B cell (primary cell): Measurements from ENCODE around the gene IFT43. TPM values are rescaled to one million over a fixed set of nuclear protein-coding genes. Genes with fewer than 3 reads are reported as not detected.

Experiments used
- ATAC-seq: fragments of 200-7000 bp; cut with Tn5 transposase; one replicate; pipeline ENCODE4 v1.10.0; 2021; ENCODE audit warnings: low read depth, mild to moderate bottlenecking, moderate number of reproducible peaks, moderate library complexity
- CTCF ChIA-PET: fragments of 350-600 bp; sonication (Branson Sonifier 250); formaldehyde crosslinking; loops from one replicate; lab custom pipeline; 2021; ENCODE audit warnings: antibody characterized with exemption, inconsistent platforms; lab: Charles Lee
- POLR2A ChIA-PET: fragments of 350-600 bp; sonication (Branson Sonifier 250); formaldehyde crosslinking; loops from one replicate; lab custom pipeline; 2021; ENCODE audit warnings: antibody characterized with exemption; lab: Charles Lee
- DNase-seq: peaks from one replicate; pipeline ENCODE4 v3.0.0; 2013
- H2AFZ ChIP-seq: 2 replicates; pipeline ENCODE4 v1.6.1; 2012; ENCODE audit warnings: mild to moderate bottlenecking, low read depth, low read length; ENCODE audit not compliant: insufficient read depth, poor library complexity, severe bottlenecking
- H3K27ac ChIP-seq, 2 donors: 1 replicate in 1 of 2; 2 replicates in 1 of 2; pipeline ENCODE4 v1.5.1; 2012 to 2013; ENCODE audit warnings: low read length in 2 of 2, mild to moderate bottlenecking in 2 of 2, moderate library complexity in 1 of 2
- H3K27me3 ChIP-seq, 4 experiments: fragments of 200-600 bp in 1 of 4; sonication (generic) in 1 of 4; replicated peaks in 1 of 4; 1 replicate in 2 of 4; 2 replicates in 2 of 4; pipeline versions ENCODE4 v1.6.1 to v1.7.0; 2013 to 2016; ENCODE audit warnings: low read length in 3 of 4, mild to moderate bottlenecking in 2 of 4, mixed read lengths in 1 of 4, moderate library complexity in 1 of 4; ENCODE audit not compliant: insufficient read depth in 4 of 4, control insufficient read depth in 3 of 4; ENCODE audit errors: control extremely low read depth in 1 of 4
- H3K36me3 ChIP-seq, 2 experiments: replicated peaks in 1 of 2; 1 replicate in 1 of 2; 2 replicates in 1 of 2; pipeline versions ENCODE4 v1.6.1 to v1.7.1; 2013; ENCODE audit warnings: low read length in 1 of 2; ENCODE audit not compliant: insufficient read depth in 2 of 2, control insufficient read depth in 1 of 2; ENCODE audit errors: control extremely low read depth in 1 of 2, extremely low read depth in 1 of 2
- H3K4me1 ChIP-seq, 2 donors: fragments of 200-600 bp in 1 of 2; sonication (generic) in 1 of 2; 1 replicate in 1 of 2; 2 replicates in 1 of 2; pipeline versions ENCODE4 v1.5.1 to v1.6.1; 2013 to 2017; ENCODE audit warnings: low read length in 2 of 2; ENCODE audit not compliant: control insufficient read depth in 2 of 2, insufficient read depth in 2 of 2
- H3K4me2 ChIP-seq: replicated peaks from 2 replicates; pipeline ENCODE3; 2012; ENCODE audit warnings: mild to moderate bottlenecking, low read depth, low read length; ENCODE audit not compliant: poor library complexity, severe bottlenecking
- H3K4me3 ChIP-seq, 5 experiments: fragments of 200-600 bp in 1 of 5; sonication (generic) in 1 of 5; 1 replicate in 3 of 5; 2 replicates in 2 of 5; pipeline versions ENCODE4 v1.5.1 to v1.7.0; 2011 to 2016; ENCODE audit warnings: low read length in 4 of 5, mild to moderate bottlenecking in 4 of 5, low read depth in 2 of 5, control low read depth in 1 of 5, moderate library complexity in 1 of 5; ENCODE audit not compliant: insufficient read depth in 1 of 5; ENCODE audit errors: control extremely low read depth in 1 of 5, extremely low read depth in 1 of 5
- H3K79me2 ChIP-seq: fragments of 200-600 bp; sonication (generic); one replicate; pipeline ENCODE4 v1.6.0; 2016; ENCODE audit warnings: low read length; ENCODE audit not compliant: control insufficient read depth, insufficient read depth
- H3K9ac ChIP-seq: fragments of 200-600 bp; sonication (generic); 2 replicates; pipeline ENCODE4 v1.6.1; 2017; ENCODE audit warnings: mild to moderate bottlenecking, low read length, moderate library complexity
- H3K9me3 ChIP-seq, 3 donors: one replicate each; pipeline versions ENCODE4 v1.6.1 to v1.7.1; 2013; ENCODE audit warnings: low read length in 2 of 3; ENCODE audit not compliant: control insufficient read depth in 2 of 3, insufficient read depth in 1 of 3; ENCODE audit errors: control extremely low read depth in 1 of 3
- H4K20me1 ChIP-seq: 2 replicates; pipeline ENCODE4 v1.6.0; 2012; ENCODE audit warnings: mild to moderate bottlenecking, low read length; ENCODE audit not compliant: insufficient read depth, control insufficient read depth, poor library complexity, severe bottlenecking
- H3K27ac Mint-ChIP-seq: one replicate; pipeline ENCODE4 v1.8.0; 2021; ENCODE audit warnings: mixed read lengths
- H3K27me3 Mint-ChIP-seq: one replicate; pipeline ENCODE4 v1.8.0; 2021; ENCODE audit warnings: mixed read lengths
- H3K4me1 Mint-ChIP-seq: one replicate; pipeline ENCODE4 v1.8.0; 2021; ENCODE audit warnings: mixed read lengths
- H3K4me3 Mint-ChIP-seq: one replicate; pipeline ENCODE4 v1.8.0; 2021; ENCODE audit warnings: mixed read lengths
- H3K9me3 Mint-ChIP-seq: one replicate; pipeline ENCODE4 v1.8.0; 2022; ENCODE audit warnings: mixed read lengths; ENCODE audit not compliant: insufficient read depth
- EZH2 ChIP-seq: IDR thresholded peaks from 2 replicates; pipeline ENCODE4 v1.6.1; 2012; ENCODE audit warnings: borderline replicate concordance, low read depth, mild to moderate bottlenecking, moderate library complexity, low read length; ENCODE audit not compliant: insufficient read depth, poor library complexity, severe bottlenecking
- WGBS: methylation state at CpG from one replicate; pipeline ENCODE4 v1.1.5; 2013; ENCODE audit warnings: missing lambda C conversion rate; ENCODE audit not compliant: insufficient coverage; 5-methylcytosine and 5-hydroxymethylcytosine counted together
- intact Hi-C: fragments of 100-400 bp; cut with micrococcal nuclease; formaldehyde crosslinking; loops from one replicate; pipeline ENCODE4 v1.10.0; 2022
- polyA plus RNA-seq: library from polyadenylated mRNA; depleted of rRNA; stranded (reverse); fragments of >200 nt; gene quantifications from 2 replicates; pipeline ENCODE4 v1.2.3, GENCODE V29; 2012
- total RNA-seq, 2 donors: library from RNA; stranded (reverse); fragments of 120-200 nt in 1 of 2; gene quantifications; 1 replicate in 1 of 2; 2 replicates in 1 of 2; pipeline versions ENCODE4 v1.2.3 to v1.2.4, GENCODE V29; 2013 to 2022
- TF ChIP-seq, protein P1 (sequence below): fragments of 200-600 bp; IDR thresholded peaks from one replicate; pipeline ENCODE4 v1.8.0; 2022; ENCODE audit warnings: antibody characterized with exemption, mild to moderate bottlenecking

IFT43 gene
- total and polyA plus RNA-seq, 2 donors (not counting 1 experiment from before 2014, with no cell fraction given) = 14.7 to 21.5 TPM

DNA sequence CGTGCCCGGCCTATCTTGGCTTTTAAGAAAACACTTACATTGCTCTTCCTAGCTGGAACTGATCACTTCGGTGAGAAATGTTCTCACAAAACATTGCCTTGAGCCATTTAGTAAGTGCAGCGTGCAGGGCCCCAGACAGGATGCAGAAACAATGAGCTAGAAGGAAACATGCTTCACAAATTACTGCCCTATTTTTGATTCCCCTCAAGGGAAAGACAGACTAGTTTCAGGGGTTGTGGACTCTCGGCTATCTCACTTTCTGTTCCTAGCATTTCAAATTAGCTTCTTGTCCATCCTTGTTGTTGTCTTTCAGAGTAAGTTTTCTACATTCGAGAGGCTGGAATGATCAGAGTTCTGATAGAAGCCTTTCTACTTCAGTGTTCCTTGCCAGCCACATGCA, 25.3 kb upstream of the IFT43 start:
- Histone ChIP-seq H3K27me3 (no peaks in the 10 kb centered on the region), H3K27ac (peak overlapping the region; percentile 69 to 90), H3K79me2 (no peaks in the 10 kb centered on the region), H2AFZ (peak overlapping the region; percentile 71), H3K4me3 (peak overlapping the region in 2 of 5 experiments; percentile 12 to 54), H4K20me1 (no peaks in the 10 kb centered on the region), H3K9me3 (no peaks in the 10 kb centered on the region), H3K36me3 (no peaks in the 10 kb centered on the region), H3K9ac (peak overlapping the region; percentile 55), H3K4me2 (peak overlapping the region; percentile 68), H3K4me1 (peaks cover 33 to 36% of the 10 kb centered on the region in 2 donors)
- peak; percentile 48 for DNase-seq
- ChIA-PET CTCF (interaction anchor here (0.7 to 4.0 kb wide), 6 partner anchors 9 to 251 kb away, joined by 3 to 27 read pairs (median 10); partner anchors contain the start of gene TGFB3), POLR2A (no interaction called here)
- no peak for TF ChIP-seq EZH2
- ATAC-seq = peak; percentile 69
- Mint-ChIP-seq H3K27ac (peak overlapping the region; percentile 93), H3K4me1 (peaks cover 51% of the 10 kb centered on the region), H3K4me3 (peak overlapping the region; percentile 78), H3K9me3 (no peaks in the 10 kb centered on the region), H3K27me3 (no peaks in the 10 kb centered on the region)
- WGBS = 27% methylated on average over 4 of the region's 6 CpGs
- intact Hi-C loops = no loop called here

DNA sequence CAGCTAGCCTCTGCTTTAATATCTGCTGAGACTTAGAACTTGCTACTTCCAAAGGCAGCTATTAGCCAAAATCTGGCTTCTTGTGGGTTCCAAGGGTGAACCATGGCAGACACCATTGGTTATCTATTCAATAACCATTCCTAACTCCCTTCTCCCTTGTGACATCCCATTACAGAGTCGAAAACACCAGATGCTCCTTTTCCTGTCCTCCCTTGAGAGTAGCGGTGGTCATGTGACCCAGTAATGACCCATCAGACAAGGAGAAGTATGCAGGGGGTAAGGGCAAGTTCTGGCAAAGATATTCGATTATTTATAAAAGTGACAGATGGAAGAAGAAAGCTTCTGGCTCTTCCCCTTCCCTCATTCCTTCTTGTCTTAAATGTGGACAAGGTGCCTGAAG, 23.9 kb upstream of the IFT43 start:
- Histone ChIP-seq H3K27me3 (no peaks in the 10 kb centered on the region), H3K9ac (no peak overlapping the region), H3K9me3 (no peaks in the 10 kb centered on the region), H3K36me3 (peaks cover 0 to 5% of the 10 kb centered on the region in 2 experiments), H2AFZ (no peak overlapping the region), H4K20me1 (no peaks in the 10 kb centered on the region), H3K79me2 (no peaks in the 10 kb centered on the region), H3K4me1 (peaks cover 40% of the 10 kb centered on the region in 2 donors), H3K4me3 (no peak overlapping the region), H3K27ac (peak overlapping the region in 1 of 2 donors; percentile 90), H3K4me2 (no peak overlapping the region)
- Mint-ChIP-seq H3K4me1 (peaks cover 57% of the 10 kb centered on the region), H3K4me3 (no peak overlapping the region), H3K27me3 (no peaks in the 10 kb centered on the region), H3K9me3 (no peaks in the 10 kb centered on the region), H3K27ac (peak overlapping the region; percentile 93)
- TF ChIP-seq EZH2 = no peak
- TF ChIP-seq, protein P1, sequence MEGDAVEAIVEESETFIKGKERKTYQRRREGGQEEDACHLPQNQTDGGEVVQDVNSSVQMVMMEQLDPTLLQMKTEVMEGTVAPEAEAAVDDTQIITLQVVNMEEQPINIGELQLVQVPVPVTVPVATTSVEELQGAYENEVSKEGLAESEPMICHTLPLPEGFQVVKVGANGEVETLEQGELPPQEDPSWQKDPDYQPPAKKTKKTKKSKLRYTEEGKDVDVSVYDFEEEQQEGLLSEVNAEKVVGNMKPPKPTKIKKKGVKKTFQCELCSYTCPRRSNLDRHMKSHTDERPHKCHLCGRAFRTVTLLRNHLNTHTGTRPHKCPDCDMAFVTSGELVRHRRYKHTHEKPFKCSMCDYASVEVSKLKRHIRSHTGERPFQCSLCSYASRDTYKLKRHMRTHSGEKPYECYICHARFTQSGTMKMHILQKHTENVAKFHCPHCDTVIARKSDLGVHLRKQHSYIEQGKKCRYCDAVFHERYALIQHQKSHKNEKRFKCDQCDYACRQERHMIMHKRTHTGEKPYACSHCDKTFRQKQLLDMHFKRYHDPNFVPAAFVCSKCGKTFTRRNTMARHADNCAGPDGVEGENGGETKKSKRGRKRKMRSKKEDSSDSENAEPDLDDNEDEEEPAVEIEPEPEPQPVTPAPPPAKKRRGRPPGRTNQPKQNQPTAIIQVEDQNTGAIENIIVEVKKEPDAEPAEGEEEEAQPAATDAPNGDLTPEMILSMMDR = no peak
- intact Hi-C loops = no loop called here
- DNase-seq = no peak
- 100% methylated on average over 1 of the region's 3 CpGs for WGBS
- CTCF ChIA-PET = interaction anchor here (1.2 to 4.0 kb wide), 6 partner anchors 12 to 384 kb away, joined by 3 to 27 read pairs (median 4); partner anchors contain the start of gene TGFB3
- ATAC-seq = no peak
- POLR2A ChIA-PET = no interaction called here
